Amniotic stem cell (primary cell): ENCODE results near the gene FOXRED2.
A peak's percentile ranks its signal among the peaks of the same experiment; 100 is the strongest.
"Not testable (repeated sequence)": the region's sequence is repeated elsewhere in the genome, so short reads cannot be mapped to it uniquely, and the experiment has no call there.

ENCODE experiments used
- DNase-seq: peaks from one replicate; lab custom pipeline; 2025; lab: John Stamatoyannopoulos, UW

FOXRED2 gene

GRCh38 chr22:36506637-36507517 is at the start of gene FOXRED2:
FOXRED2 (minus strand) TSS chr22:36507040; CDS start chr22:36506422, 618 bp downstream.
- peak; percentile 25 for DNase-seq

GRCh38 chr22:36554098-36554497 is 47.3 kb upstream of the FOXRED2 start:
- no peak for DNase-seq

- no peak for DNase-seq
These were observed 45.4 kb upstream of the FOXRED2 start for GRCh38 chr22:36552289-36552688.

GRCh38 chr22:36550701-36551495 is 44.1 kb upstream of the FOXRED2 start:
- no peak for DNase-seq

- no peak for DNase-seq
These were observed 42.2 kb upstream of the FOXRED2 start for GRCh38 chr22:36549033-36549432.

- no peak for DNase-seq
These were observed 41.8 kb upstream of the FOXRED2 start for GRCh38 chr22:36548606-36549005.

- DNase-seq: peak; percentile 37
These were observed 40.1 kb upstream of the FOXRED2 start for GRCh38 chr22:36546932-36547331.

GRCh38 chr22:36546092-36546804 is 39.4 kb upstream of the FOXRED2 start:
- peak; percentile 24 for DNase-seq

GRCh38 chr22:36544107-36544620 is 37.3 kb upstream of the FOXRED2 start:
- DNase-seq: no peak

- peak; percentile 30 for DNase-seq
These were observed 35.1 kb upstream of the FOXRED2 start for GRCh38 chr22:36541831-36542411.

- no peak for DNase-seq
These were observed 34.2 kb upstream of the FOXRED2 start for GRCh38 chr22:36540867-36541642.

GRCh38 chr22:36538529-36538928 is 31.7 kb upstream of the FOXRED2 start:
- DNase-seq: no peak

- no peak for DNase-seq
These were observed 29.9 kb upstream of the FOXRED2 start for GRCh38 chr22:36536717-36537116.

GRCh38 chr22:36533320-36533719 is 26.5 kb upstream of the FOXRED2 start:
- DNase-seq: not testable (repeated sequence)

- no peak for DNase-seq
These were observed 25.6 kb upstream of the FOXRED2 start for GRCh38 chr22:36532466-36532865.

- DNase-seq: peak; percentile 99
These were observed 22.2 kb upstream of the FOXRED2 start, which contains the start of gene EIF3D for GRCh38 chr22:36528795-36529751. EIF3D (minus strand) TSS chr22:36529166; CDS start chr22:36526121, 3,045 bp downstream.

GRCh38 chr22:36528341-36528740 is 21.5 kb upstream of the FOXRED2 start:
- no peak for DNase-seq

GRCh38 chr22:36522662-36523061 is 15.8 kb upstream of the FOXRED2 start:
- DNase-seq: no peak

GRCh38 chr22:36520423-36520822 is 13.6 kb upstream of the FOXRED2 start:
- DNase-seq: no peak

GRCh38 chr22:36519906-36520305 is 13.1 kb upstream of the FOXRED2 start:
- DNase-seq: not testable (repeated sequence)
